Measurements from ENCODE around the gene DLEC1.

GRCh38 chr3:38047896-38048295 lies 8.9 kb downstream of the DLEC1 start:
- TF ChIP-seq CTCF (IDR thresholded peaks at IDR 0.05 in 2 of 3, conservative IDR thresholded peaks at IDR 0.05 in 1 of 3; ENCODE audit: insufficient read depth in 2 of 3, low read depth in 1 of 3, low read length in 3 of 3) (no peak), ZHX1 (conservative IDR thresholded peaks at IDR 0.05; ENCODE audit: low read length) (no peak), GATA2 (CRISPR knock-in tag; IDR thresholded peaks at IDR 0.05) (no peak), ZNF668 (CRISPR knock-in tag; IDR thresholded peaks at IDR 0.05) (no peak), BHLHE40 (IDR thresholded peaks at IDR 0.05; ENCODE audit: low read length) (no peak), ZNF23 (CRISPR knock-in tag; IDR thresholded peaks at IDR 0.05) (no peak), E2F5 (CRISPR knock-in tag; IDR thresholded peaks at IDR 0.05) (no peak), POLR2AphosphoS2 (IDR thresholded peaks at IDR 0.05; ENCODE audit: low read length) (no peak), TAF7 (tag; IDR thresholded peaks at IDR 0.05) (no peak), ZNF561 (CRISPR knock-in tag; conservative IDR thresholded peaks at IDR 0.05) (no peak), ZNF780A (CRISPR knock-in tag; IDR thresholded peaks at IDR 0.05) (no peak), ZBTB2 (IDR thresholded peaks at IDR 0.05) (no peak)
